HCT116 (cell line): Measurements from ENCODE around the gene GNG7. TPM values are rescaled to one million over a fixed set of nuclear protein-coding genes. Genes with fewer than 3 reads are reported as not detected.

Experiments used
- CBX3 ChIP-seq: IDR thresholded peaks from 2 replicates; pipeline ENCODE4 v1.6.1; 2012; ENCODE audit warnings: low read depth
- EGR1 ChIP-seq: IDR thresholded peaks from 2 replicates; pipeline ENCODE4 v1.6.1; 2012; ENCODE audit warnings: low read depth
- ELF1 ChIP-seq: IDR thresholded peaks from 2 replicates; pipeline ENCODE4 v1.6.1; 2012; ENCODE audit warnings: low read depth, borderline replicate concordance
- EZH2 ChIP-seq: fragments of 200-600 bp; sonication (generic); IDR thresholded peaks from 2 replicates; pipeline ENCODE4 v1.6.1; 2017; ENCODE audit warnings: antibody characterized with exemption, mixed run types
- POLR2AphosphoS5 ChIP-seq: IDR thresholded peaks from 2 replicates; pipeline ENCODE4 v1.6.1; 2011; ENCODE audit warnings: mild to moderate bottlenecking, low read depth, low read length, moderate library complexity
- SIN3A ChIP-seq: IDR thresholded peaks from 2 replicates; pipeline ENCODE4 v1.6.1; 2012; ENCODE audit warnings: low read depth
- SP1 ChIP-seq: IDR thresholded peaks from 2 replicates; pipeline ENCODE4 v1.6.1; 2012; ENCODE audit warnings: low read depth
- SRF ChIP-seq: IDR thresholded peaks from 2 replicates; pipeline ENCODE4 v1.6.1; 2012; ENCODE audit warnings: low read depth
- TCF7L2 ChIP-seq: IDR thresholded peaks from 2 replicates; pipeline ENCODE4 v1.7.0; 2011; ENCODE audit warnings: borderline replicate concordance, inconsistent platforms; ENCODE audit not compliant: insufficient read depth, insufficient read length; ENCODE audit errors: extremely low read depth
- ZNF274 ChIP-seq: fragments of 200-500 bp; sonication (Bioruptor generic); IDR thresholded peaks from 2 replicates; pipeline ENCODE4 v1.6.1; 2014; ENCODE audit warnings: mild to moderate bottlenecking, low read depth, low read length, inconsistent platforms
- total RNA-seq: library from RNA; stranded (reverse); gene quantifications from one replicate; pipeline ENCODE4 v1.2.1, GENCODE V29; 2021; ENCODE audit not compliant: unreplicated experiment
- TF ChIP-seq, protein P1 (sequence below): IDR thresholded peaks from 2 replicates; pipeline ENCODE4 v1.6.1; 2011; ENCODE audit warnings: mild to moderate bottlenecking, low read length, moderate library complexity; ENCODE audit not compliant: insufficient replicate concordance; ENCODE audit errors: extremely low read depth
- TF ChIP-seq, protein P2 (sequence below): IDR thresholded peaks from 2 replicates; pipeline ENCODE4 v1.6.1; 2012

Gene GNG7
- total RNA-seq, 1 experiment from 2014 or later = 11.3 TPM

DNA sequence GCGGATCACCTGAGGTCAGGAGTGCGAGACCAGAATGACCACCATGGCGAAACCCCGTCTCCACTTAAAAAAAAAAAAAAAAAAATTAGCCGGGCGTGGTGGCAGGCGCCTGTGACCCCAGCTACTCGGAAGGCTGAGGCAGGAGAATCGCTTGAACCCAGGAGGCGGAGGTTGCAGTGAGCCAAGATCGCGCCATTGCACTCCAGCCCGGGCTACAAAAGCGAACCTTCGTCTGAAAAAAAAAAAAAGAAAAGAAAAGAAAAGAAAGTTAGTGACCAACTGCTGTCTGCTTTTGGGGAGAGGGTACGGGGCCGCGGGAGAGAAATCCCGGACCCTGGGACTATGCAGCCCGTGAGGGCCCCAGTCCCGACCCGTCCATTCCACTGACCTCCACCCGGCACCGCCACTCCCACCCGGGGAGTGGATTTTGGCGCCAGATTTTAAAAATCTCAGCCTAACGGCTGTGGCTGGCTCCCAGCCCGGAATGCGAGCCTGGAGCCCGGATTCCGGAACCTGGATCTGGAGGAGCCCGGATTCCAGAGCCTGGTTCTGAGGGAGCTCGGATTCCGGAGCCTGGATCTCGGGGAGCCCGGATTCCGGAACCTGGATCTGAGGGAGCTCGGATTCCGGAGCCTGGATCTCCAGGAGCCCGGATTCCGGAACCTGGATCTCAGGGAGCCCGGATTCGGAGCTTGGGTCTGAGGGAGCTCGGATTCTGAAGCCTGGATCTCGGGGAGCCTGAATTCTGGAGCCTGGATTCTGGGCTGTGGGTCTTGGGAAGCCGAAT is 239.7 kb downstream of the GNG7 start (continued):
- TF ChIP-seq, protein P1, sequence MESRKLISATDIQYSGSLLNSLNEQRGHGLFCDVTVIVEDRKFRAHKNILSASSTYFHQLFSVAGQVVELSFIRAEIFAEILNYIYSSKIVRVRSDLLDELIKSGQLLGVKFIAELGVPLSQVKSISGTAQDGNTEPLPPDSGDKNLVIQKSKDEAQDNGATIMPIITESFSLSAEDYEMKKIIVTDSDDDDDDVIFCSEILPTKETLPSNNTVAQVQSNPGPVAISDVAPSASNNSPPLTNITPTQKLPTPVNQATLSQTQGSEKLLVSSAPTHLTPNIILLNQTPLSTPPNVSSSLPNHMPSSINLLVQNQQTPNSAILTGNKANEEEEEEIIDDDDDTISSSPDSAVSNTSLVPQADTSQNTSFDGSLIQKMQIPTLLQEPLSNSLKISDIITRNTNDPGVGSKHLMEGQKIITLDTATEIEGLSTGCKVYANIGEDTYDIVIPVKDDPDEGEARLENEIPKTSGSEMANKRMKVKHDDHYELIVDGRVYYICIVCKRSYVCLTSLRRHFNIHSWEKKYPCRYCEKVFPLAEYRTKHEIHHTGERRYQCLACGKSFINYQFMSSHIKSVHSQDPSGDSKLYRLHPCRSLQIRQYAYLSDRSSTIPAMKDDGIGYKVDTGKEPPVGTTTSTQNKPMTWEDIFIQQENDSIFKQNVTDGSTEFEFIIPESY = no peak
- TF ChIP-seq TCF7L2 (peak; percentile 35), EZH2 (no peak), ELF1 (no peak; the same call in 1 of the 2 replicates), CBX3 (peak; percentile 94), SIN3A (peak; percentile 87), POLR2AphosphoS5 (peak; percentile 81), EGR1 (0 out of 2 replicates have a peak, but pooled peaks have one; percentile 48), SP1 (peak; percentile 98), SRF (no peak), ZNF274 (no peak)
- TF ChIP-seq, protein P2, sequence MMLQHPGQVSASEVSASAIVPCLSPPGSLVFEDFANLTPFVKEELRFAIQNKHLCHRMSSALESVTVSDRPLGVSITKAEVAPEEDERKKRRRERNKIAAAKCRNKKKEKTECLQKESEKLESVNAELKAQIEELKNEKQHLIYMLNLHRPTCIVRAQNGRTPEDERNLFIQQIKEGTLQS = no peak
